Neural cell (in vitro differentiated cells): ENCODE results near the gene SLC36A1. TPM values are rescaled to one million over a fixed set of nuclear protein-coding genes. Genes with fewer than 3 reads are reported as not detected.

Experiments used
- H2AFZ ChIP-seq: fragments of 200-600, 300-800 bp; sonication (generic), shearing (Covaris generic); 2 replicates; pipeline ENCODE4 v1.6.0; 2014; ENCODE audit warnings: low read depth, mild to moderate bottlenecking, antibody characterized with exemption, low read length, moderate library complexity
- H3F3A ChIP-seq: fragments of 200-600 bp; shearing (Covaris generic); 2 replicates; pipeline ENCODE4 v1.6.1; 2016; ENCODE audit warnings: mild to moderate bottlenecking, moderate library complexity, mixed read lengths, antibody characterized with exemption, low read length; ENCODE audit not compliant: insufficient read depth, poor library complexity, severe bottlenecking
- H3K27ac ChIP-seq: fragments of 200-600, 300-800 bp; sonication (generic), shearing (Covaris generic); 2 replicates; pipeline ENCODE4 v1.5.1; 2014; ENCODE audit warnings: mild to moderate bottlenecking, low read length, moderate library complexity
- H3K27me3 ChIP-seq: fragments of 300-800, 200-600 bp; sonication (generic), shearing (Covaris generic); 2 replicates; pipeline ENCODE4 v1.6.0; 2014; ENCODE audit warnings: mild to moderate bottlenecking, low read depth, low read length, moderate library complexity; ENCODE audit not compliant: insufficient read depth
- H3K36me3 ChIP-seq: fragments of 300-800, 200-600 bp; sonication (generic), shearing (Covaris generic); 2 replicates; pipeline ENCODE4 v1.5.1; 2014; ENCODE audit warnings: mild to moderate bottlenecking, antibody characterized with exemption, low read length, moderate library complexity; ENCODE audit not compliant: insufficient read depth
- H3K4me2 ChIP-seq: fragments of 300-800, 200-600 bp; sonication (generic), shearing (Covaris generic); 2 replicates; pipeline ENCODE4 v1.6.0; 2014; ENCODE audit warnings: mild to moderate bottlenecking, low read length
- H3K4me3 ChIP-seq: fragments of 300-800, 200-600 bp; sonication (generic), shearing (Covaris generic); 2 replicates; pipeline ENCODE4 v1.5.1; 2014; ENCODE audit warnings: mild to moderate bottlenecking, low read length, moderate library complexity
- H3K79me2 ChIP-seq: fragments of 200-600 bp; shearing (Covaris generic); replicated peaks from 2 replicates; pipeline ENCODE4 v1.6.0; 2014; ENCODE audit warnings: mild to moderate bottlenecking, low read length, moderate library complexity; ENCODE audit not compliant: insufficient read depth
- H3K9ac ChIP-seq: fragments of 300-800, 200-600 bp; sonication (generic), shearing (Covaris generic); 2 replicates; pipeline ENCODE4 v1.6.1; 2016; ENCODE audit warnings: mild to moderate bottlenecking, low read length, mixed read lengths
- H3K9me2 ChIP-seq: fragments of 200-600 bp; shearing (Covaris generic); 2 replicates; pipeline ENCODE4 v1.6.1; 2016; ENCODE audit warnings: mild to moderate bottlenecking, low read length, mixed read lengths; ENCODE audit not compliant: insufficient read depth
- H3K9me3 ChIP-seq: fragments of 200-600, 300-800 bp; sonication (generic), shearing (Covaris generic); 2 replicates; pipeline ENCODE4 v1.6.1; 2016; ENCODE audit warnings: mild to moderate bottlenecking, mixed run types, low read length, moderate library complexity, mixed read lengths
- H4K20me1 ChIP-seq: fragments of 200-600 bp; shearing (Covaris generic); 2 replicates; pipeline ENCODE4 v1.6.1; 2016; ENCODE audit warnings: mild to moderate bottlenecking, mixed run types; ENCODE audit not compliant: insufficient read depth
- EP300 ChIP-seq: fragments of 450-650 bp; conservative IDR thresholded peaks from 2 replicates; pipeline ENCODE4 v1.6.1; 2014; ENCODE audit warnings: antibody characterized with exemption, mild to moderate bottlenecking, moderate library complexity; ENCODE audit not compliant: poor library complexity, severe bottlenecking
- EZH2 ChIP-seq: fragments of 200-600, 300-800 bp; shearing (Covaris generic), sonication (generic); IDR thresholded peaks from 2 replicates; pipeline ENCODE4 v1.6.1; 2014; ENCODE audit warnings: antibody characterized with exemption, low read length, borderline replicate concordance, mild to moderate bottlenecking; ENCODE audit not compliant: insufficient read depth, poor library complexity, severe bottlenecking
- MXI1 ChIP-seq: fragments of 450-650 bp; conservative IDR thresholded peaks from 2 replicates; pipeline ENCODE4 v1.6.1; 2014; ENCODE audit warnings: antibody characterized with exemption, mild to moderate bottlenecking; ENCODE audit not compliant: poor library complexity, severe bottlenecking
- POLR2AphosphoS5 ChIP-seq: IDR thresholded peaks from 2 replicates; pipeline ENCODE4 v1.6.1; 2012
- RAD21 ChIP-seq: fragments of 450-650 bp; conservative IDR thresholded peaks from 2 replicates; pipeline ENCODE4 v1.6.1; 2014; ENCODE audit warnings: antibody characterized with exemption, mild to moderate bottlenecking, moderate library complexity
- REST ChIP-seq: IDR thresholded peaks from 2 replicates; pipeline ENCODE4 v1.6.1; 2012; ENCODE audit warnings: borderline replicate concordance
- SMC3 ChIP-seq: fragments of 450-650 bp; conservative IDR thresholded peaks from 2 replicates; pipeline ENCODE4 v1.6.1; 2014; ENCODE audit warnings: antibody characterized with exemption, mild to moderate bottlenecking, moderate library complexity; ENCODE audit not compliant: poor library complexity
- TAF1 ChIP-seq: IDR thresholded peaks from 2 replicates; pipeline ENCODE4 v1.6.1; 2012; ENCODE audit warnings: low read depth
- polyA plus RNA-seq: library from polyadenylated mRNA; depleted of rRNA; stranded (reverse); fragments of >200 nt; gene quantifications from 2 replicates; pipeline ENCODE4 v1.2.3, GENCODE V29; 2014
- TF ChIP-seq, protein P1 (sequence below): fragments of 450-650 bp; IDR thresholded peaks from 2 replicates; pipeline ENCODE4 v1.5.1; 2014; ENCODE audit warnings: antibody characterized with exemption, mild to moderate bottlenecking, moderate library complexity; ENCODE audit not compliant: poor library complexity, severe bottlenecking

Gene SLC36A1
- polyA plus RNA-seq, 1 donor from 2014 or later, result 5.3 TPM

- H3K27me3 ChIP-seq, result no peaks in the 10 kb centered on the region
- H4K20me1 ChIP-seq, result no peaks in the 10 kb centered on the region
- H3K9me2 ChIP-seq, result no peaks in the 10 kb centered on the region
- H3F3A ChIP-seq, result no peaks in the 10 kb centered on the region
- no peak overlapping the region for H3K27ac ChIP-seq
- no peaks in the 10 kb centered on the region for H3K9me3 ChIP-seq
- no peaks in the 10 kb centered on the region for H3K79me2 ChIP-seq
- H2AFZ ChIP-seq, result no peak overlapping the region
- H3K36me3 ChIP-seq, result no peaks in the 10 kb centered on the region
- TF ChIP-seq SMC3 (no peak), EZH2 (no peak), REST (no peak), TAF1 (no peak), RAD21 (no peak), MXI1 (no peak), POLR2AphosphoS5 (no peak), EP300 (no peak)
- TF ChIP-seq, protein P1, sequence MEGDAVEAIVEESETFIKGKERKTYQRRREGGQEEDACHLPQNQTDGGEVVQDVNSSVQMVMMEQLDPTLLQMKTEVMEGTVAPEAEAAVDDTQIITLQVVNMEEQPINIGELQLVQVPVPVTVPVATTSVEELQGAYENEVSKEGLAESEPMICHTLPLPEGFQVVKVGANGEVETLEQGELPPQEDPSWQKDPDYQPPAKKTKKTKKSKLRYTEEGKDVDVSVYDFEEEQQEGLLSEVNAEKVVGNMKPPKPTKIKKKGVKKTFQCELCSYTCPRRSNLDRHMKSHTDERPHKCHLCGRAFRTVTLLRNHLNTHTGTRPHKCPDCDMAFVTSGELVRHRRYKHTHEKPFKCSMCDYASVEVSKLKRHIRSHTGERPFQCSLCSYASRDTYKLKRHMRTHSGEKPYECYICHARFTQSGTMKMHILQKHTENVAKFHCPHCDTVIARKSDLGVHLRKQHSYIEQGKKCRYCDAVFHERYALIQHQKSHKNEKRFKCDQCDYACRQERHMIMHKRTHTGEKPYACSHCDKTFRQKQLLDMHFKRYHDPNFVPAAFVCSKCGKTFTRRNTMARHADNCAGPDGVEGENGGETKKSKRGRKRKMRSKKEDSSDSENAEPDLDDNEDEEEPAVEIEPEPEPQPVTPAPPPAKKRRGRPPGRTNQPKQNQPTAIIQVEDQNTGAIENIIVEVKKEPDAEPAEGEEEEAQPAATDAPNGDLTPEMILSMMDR, result no peak
- no peak overlapping the region for H3K9ac ChIP-seq
- H3K4me3 ChIP-seq, result no peak overlapping the region
- H3K4me2 ChIP-seq, result no peak overlapping the region
Measured at GRCh38 chr5:151528153-151528552, 80.8 kb downstream of the SLC36A1 start.

- TF ChIP-seq REST (no peak), EP300 (no peak), SMC3 (no peak), RAD21 (no peak), POLR2AphosphoS5 (no peak), TAF1 (no peak), MXI1 (no peak), EZH2 (no peak)
- TF ChIP-seq, protein P1, result no peak
- no peak overlapping the region for H2AFZ ChIP-seq
- H3K79me2 ChIP-seq, result no peaks in the 10 kb centered on the region
- no peak overlapping the region for H3K27ac ChIP-seq
- no peaks in the 10 kb centered on the region for H3K9me3 ChIP-seq
- no peaks in the 10 kb centered on the region for H3K9me2 ChIP-seq
- no peak overlapping the region for H3K4me3 ChIP-seq
- no peaks in the 10 kb centered on the region for H4K20me1 ChIP-seq
- no peaks in the 10 kb centered on the region for H3F3A ChIP-seq
- H3K9ac ChIP-seq, result no peak overlapping the region
- no peaks in the 10 kb centered on the region for H3K27me3 ChIP-seq
- no peaks in the 10 kb centered on the region for H3K36me3 ChIP-seq
- H3K4me2 ChIP-seq, result no peak overlapping the region
Measured at GRCh38 chr5:151528996-151529395, 81.6 kb downstream of the SLC36A1 start.
